ENCODE data around the gene CPED1.
"Not testable (repeated sequence)": the region's sequence is repeated elsewhere in the genome, so short reads cannot be mapped to it uniquely, and the experiment has no call there.

The CPED1 gene

DNA sequence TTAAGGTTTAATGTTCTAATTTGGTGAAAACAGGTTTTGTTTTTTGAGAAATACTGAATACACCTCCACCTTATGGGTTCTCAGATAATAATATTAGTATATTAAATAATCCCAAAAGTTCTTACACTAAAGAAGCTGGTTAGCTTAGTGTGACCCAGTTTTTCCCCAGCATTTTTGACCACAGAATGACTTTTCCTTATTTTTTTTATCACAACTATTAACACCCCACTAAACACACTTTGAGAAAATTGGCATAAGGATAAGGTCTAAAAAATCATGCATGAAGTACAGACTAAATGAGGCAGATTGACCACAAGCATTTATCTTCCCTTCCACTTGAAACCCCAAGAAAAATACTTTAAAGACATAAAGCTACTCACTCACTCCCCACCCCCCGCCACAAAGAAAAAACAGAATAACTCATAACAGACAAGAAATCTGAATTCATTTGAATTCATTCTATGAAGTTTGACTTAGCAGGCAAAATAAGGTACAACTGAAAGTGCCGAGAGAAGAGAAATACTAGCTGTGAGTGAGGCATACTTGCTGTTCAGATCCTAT is 290.6 kb downstream of the CPED1 start:
- DNase-seq = no peak

DNA sequence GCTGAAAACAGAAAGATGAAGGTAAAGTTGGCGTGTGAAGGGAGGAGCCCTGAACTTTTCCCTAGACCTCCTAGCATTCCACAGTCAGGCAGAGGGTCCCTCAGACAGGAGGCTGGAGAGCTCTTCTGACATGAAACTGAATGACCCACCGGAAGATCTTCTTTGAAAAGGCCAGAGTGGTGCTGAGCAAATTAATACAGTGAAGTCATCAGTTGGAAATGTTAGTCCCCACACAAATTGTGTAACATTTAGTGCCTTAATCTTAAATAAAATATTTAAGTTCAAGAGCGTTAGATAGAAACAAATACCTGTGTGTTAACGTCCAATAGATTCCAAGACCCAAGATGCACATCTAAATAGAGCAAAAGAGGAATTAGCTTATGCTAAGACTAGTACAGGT is 291.3 kb downstream of the CPED1 start:
- no peak for DNase-seq

DNA sequence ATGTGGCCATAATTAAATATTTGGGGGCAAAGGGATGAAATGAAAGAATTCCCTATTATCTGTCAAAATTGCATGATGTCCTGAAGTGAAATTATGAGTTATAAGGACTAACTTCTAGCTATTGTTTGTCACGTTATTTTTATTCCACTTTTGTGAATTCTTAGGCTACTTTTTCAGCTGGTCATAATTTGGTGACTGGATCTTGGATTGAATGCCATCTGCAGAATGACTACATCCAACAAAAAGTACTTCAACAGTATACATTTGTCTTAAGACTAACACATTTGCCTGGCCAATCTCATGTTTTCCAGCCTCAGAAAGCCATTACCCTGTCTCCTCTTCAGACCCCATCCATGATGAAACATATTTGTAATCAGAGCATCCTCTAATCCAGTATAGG is 292.1 kb downstream of the CPED1 start:
- DNase-seq = no peak

GRCh38 chr7:121282129-121282528 is 293.6 kb downstream of the CPED1 start:
- no peak for DNase-seq

GRCh38 chr7:121285066-121285667 is 296.7 kb downstream of the CPED1 start:
- no peak for DNase-seq

DNA sequence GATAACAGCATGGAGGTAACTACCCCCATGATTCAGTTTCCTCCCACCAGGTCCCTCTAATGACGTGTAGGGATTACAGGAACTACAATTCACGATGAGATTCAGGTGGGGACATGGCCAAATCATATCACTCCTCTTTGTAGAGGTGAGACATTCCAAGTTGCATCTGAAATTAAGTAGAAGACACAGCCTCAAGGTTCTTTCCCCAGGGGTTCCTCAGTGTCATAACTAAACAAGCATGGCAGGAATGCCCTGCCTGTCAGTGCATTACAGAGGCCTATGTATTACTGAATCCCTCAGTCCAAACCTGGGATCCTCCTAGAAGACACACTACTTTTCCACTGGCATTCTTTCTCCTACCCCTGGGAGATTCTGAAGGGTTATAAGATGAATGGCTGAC is 297.7 kb downstream of the CPED1 start:
- DNase-seq = no peak

GRCh38 chr7:121286742-121287734 is 298.5 kb downstream of the CPED1 start:
- no peak for DNase-seq

DNA sequence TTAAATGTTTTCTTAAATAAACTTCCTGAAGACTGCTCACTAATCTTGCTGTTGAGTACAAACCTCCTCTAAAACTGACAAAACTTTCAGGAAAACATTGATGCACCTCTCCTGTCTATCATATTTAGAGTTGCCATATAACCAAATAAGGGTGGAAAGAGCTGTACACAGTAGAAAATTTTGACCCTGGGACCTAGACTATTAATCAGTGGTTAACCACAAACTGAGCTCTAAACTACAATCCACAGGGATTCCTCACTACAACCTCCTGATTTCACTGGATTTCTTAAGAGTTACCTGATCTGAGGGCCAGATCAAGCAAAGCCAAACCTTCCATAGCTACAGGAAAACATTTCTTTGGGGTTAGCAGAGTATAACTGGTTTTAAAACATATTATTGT is 300.4 kb downstream of the CPED1 start:
- no peak for DNase-seq

- DNase-seq = not testable (repeated sequence)
Measured at GRCh38 chr7:121289930-121290329, 301.4 kb downstream of the CPED1 start.

GRCh38 chr7:121294448-121294992 is 306.0 kb downstream of the CPED1 start:
- DNase-seq = no peak

DNA sequence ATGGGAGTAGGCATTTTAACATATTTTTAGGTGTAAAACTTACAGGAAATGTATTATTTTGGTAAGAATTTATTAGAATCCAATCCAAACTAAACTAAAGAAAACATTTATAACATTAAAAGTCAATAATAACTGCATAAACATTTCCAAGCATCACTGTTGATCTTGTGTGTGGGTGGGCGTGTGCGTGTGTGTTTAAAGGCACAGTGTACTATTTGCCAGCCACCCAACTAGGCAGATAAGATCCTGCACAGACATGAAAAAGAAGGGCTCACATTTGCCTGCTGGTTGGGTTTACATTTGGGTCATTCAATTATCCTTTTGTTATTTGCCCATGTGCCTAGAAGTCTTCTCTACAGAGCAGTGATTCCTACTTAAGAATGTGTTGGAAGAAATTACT is 309.3 kb downstream of the CPED1 start:
- DNase-seq = no peak

- DNase-seq = no peak
Measured at GRCh38 chr7:121298831-121299239, 310.3 kb downstream of the CPED1 start.

- DNase-seq = no peak
Measured at GRCh38 chr7:121300685-121301420, 312.3 kb downstream of the CPED1 start.

- DNase-seq = no peak
Measured at GRCh38 chr7:121301446-121302213, 313.1 kb downstream of the CPED1 start.

DNA sequence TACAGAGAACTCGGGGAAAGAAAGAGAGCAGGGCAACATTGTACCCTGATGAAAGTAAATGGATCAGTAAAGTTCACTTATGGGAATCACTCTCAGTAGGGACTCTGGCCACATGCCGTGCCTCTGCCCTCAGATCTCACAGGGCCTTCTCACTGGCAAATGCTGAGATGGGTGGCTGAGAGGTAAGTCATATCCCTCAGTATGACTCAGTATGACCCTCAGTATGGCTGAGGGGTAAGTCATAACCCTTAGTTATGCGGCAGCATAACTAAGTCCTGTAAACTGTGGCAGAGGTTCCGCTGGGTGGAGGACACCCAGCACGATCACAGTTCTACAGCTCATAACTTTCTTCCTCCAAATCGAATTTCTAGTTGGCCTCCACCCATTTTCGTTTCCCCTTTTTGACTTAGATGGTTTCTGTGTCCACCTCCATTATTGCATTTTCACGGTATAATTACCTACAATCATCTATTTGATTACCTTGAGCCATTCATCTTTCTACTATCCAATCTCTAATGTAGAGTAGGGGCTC is 313.8 kb downstream of the CPED1 start:
- no peak for DNase-seq

GRCh38 chr7:121303422-121304101 is 315.1 kb downstream of the CPED1 start:
- DNase-seq = no peak

DNA sequence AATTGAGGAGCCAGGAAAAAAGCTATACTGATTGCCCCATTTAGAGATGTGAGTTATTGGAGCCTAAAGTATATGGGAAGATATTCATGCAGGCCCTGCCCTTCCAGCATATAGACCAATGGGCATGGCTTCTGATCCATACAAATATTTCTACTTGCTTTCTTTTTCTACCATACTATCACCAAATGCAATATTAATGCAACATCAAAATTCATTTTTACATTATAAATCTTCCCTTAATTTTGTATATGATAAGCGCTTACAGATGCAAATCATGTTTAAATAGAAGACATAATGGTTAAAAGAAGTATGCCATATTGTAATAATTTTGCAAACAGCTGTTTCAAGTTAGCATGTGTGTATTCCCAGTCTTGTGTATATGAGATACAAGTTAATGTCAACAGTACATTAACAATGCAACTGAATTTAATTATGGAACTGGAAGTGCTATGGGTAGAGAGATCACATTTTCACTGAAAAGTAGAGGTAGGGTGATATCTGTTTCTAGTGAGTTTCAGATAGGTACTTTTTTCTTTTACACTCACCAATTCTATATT is 315.7 kb downstream of the CPED1 start:
- no peak for DNase-seq

DNA sequence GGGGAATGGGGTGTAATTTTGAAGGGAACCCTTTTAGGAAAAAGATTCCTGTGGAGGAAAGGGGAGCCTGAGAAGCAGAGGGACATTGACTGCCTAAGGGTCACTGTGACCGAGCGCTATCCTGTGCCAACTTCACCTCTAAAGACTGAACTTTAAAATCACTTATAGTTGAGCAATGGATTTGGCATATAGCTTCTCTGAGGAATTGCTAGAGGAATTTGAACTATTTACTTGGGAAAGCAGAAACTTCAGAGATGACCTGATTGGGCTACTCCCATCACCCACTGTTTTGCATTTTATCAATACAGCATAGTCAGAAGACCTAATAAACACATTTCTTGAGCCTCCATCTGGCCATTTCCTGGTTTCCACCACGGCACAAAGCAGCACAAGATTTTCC is 316.6 kb downstream of the CPED1 start:
- no peak for DNase-seq

GRCh38 chr7:121306565-121306964 is 318.1 kb downstream of the CPED1 start:
- no peak for DNase-seq

Measured in hypothalamus (tissue), 51 donors.